Coronary artery (tissue), 2 donors: ENCODE results near the gene VPS33B.

Source experiments
- DNase-seq: peaks from one replicate; pipeline ENCODE4 v3.0.0-alpha.2; 2017; ENCODE audit warnings: low spot score
- H3K27ac ChIP-seq, 2 donors: fragments of 200-600 bp; sonication (generic); one replicate each; pipeline ENCODE4 v1.5.1; 2016 to 2019
- H3K4me3 ChIP-seq: fragments of 200-600 bp; sonication (generic); 2 replicates; pipeline ENCODE4 v1.5.1; 2016; ENCODE audit warnings: mild to moderate bottlenecking, moderate library complexity
- TF ChIP-seq, protein P1 (sequence below): fragments of 200-600 bp; sonication (generic); IDR thresholded peaks from one replicate; pipeline ENCODE4 v1.5.1; 2019; ENCODE audit warnings: antibody characterized with exemption

Gene VPS33B

GRCh38 chr15:90990446-90990845 lies 31.9 kb downstream of the VPS33B start:
- no peak for DNase-seq
- TF ChIP-seq, protein P1, sequence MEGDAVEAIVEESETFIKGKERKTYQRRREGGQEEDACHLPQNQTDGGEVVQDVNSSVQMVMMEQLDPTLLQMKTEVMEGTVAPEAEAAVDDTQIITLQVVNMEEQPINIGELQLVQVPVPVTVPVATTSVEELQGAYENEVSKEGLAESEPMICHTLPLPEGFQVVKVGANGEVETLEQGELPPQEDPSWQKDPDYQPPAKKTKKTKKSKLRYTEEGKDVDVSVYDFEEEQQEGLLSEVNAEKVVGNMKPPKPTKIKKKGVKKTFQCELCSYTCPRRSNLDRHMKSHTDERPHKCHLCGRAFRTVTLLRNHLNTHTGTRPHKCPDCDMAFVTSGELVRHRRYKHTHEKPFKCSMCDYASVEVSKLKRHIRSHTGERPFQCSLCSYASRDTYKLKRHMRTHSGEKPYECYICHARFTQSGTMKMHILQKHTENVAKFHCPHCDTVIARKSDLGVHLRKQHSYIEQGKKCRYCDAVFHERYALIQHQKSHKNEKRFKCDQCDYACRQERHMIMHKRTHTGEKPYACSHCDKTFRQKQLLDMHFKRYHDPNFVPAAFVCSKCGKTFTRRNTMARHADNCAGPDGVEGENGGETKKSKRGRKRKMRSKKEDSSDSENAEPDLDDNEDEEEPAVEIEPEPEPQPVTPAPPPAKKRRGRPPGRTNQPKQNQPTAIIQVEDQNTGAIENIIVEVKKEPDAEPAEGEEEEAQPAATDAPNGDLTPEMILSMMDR: no peak
- H3K27ac ChIP-seq: no peak overlapping the region
- no peak overlapping the region for H3K4me3 ChIP-seq

- no peak overlapping the region for H3K4me3 ChIP-seq
- TF ChIP-seq, protein P1: no peak
- no peak for DNase-seq
- no peak overlapping the region for H3K27ac ChIP-seq
Observed at GRCh38 chr15:90989040-90989768, 33.2 kb downstream of the VPS33B start.

DNA sequence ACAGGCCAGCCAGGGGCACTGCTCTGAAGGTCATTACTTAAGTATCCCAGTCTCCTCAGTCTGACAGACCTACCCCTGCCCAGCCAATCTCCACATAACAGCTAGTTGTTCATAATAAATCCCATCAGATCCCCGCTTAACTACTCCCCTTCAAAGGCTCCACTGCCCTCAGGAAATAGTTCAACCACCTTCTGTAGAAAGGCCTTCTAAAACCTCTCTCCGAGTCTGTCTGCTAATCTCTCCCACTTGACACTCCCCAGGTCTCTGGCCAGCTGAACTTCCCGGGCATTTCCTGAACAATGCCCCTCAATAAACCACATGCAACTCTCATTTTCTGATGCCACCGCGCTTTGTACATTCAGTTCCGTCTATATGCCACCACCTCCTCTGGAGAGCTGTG lies 34.1 kb downstream of the VPS33B start:
- Histone ChIP-seq H3K27ac (no peak overlapping the region), H3K4me3 (no peak overlapping the region)
- no peak for DNase-seq
- TF ChIP-seq, protein P1: no peak

GRCh38 chr15:90987561-90988141 lies 34.7 kb downstream of the VPS33B start:
- TF ChIP-seq, protein P1: no peak
- Histone ChIP-seq H3K27ac (no peak overlapping the region), H3K4me3 (no peak overlapping the region)
- no peak for DNase-seq

DNA sequence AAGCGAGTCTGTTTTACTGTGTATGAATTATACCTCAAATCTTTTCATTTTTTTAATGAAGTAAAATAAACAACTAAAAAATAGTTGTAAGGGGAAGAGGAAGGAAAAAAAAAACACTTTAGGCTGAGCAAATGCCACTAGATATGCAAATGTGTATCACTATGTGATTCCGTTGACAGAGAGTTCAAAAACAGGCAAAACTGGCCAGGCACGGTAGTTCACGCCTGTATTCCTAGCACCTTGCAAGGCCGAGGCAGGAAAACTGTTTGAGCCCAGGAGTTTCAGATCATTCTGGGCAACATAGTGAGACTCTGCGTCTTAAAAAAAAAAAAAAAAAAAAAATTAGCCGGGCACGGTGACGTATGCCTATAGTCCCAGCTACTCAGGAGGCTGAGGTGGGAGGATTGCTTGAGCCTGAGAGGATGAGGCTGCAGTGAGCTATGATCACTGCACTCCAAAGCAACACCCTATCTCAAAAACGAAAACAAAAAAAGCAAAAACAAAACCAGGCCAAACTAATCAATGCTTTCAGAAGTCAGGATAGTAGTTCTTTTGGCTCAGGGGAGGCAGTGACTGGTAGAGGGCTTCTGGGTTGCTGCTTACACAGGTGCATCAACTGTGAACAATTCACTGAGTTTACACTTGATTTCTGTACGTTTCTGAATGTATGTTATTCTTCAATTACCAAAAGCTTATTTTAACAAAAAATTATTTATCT lies 35.4 kb downstream of the VPS33B start:
- no peak for DNase-seq
- Histone ChIP-seq H3K27ac (no peak overlapping the region), H3K4me3 (no peak overlapping the region)
- TF ChIP-seq, protein P1: no peak

DNA sequence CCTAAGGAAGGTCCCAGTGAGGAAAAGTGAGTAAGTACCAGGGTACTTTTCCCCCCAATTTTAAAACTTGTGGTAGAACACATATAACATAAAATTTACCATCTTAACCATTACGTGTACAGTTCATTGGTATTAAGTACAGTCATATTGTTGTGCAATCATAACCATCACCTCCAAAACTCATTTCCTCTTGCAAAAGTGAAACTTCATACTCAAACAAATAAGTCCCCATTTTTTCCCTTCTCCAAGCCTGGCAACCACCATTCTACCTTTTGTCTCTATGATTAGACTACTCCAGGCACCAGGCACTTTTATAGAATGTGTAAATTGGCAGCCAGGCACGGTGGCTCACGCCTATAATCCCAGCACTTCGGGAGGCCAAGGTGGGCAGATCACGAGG lies 40.3 kb downstream of the VPS33B start:
- H3K4me3 ChIP-seq: no peak overlapping the region
- no peak for DNase-seq
- TF ChIP-seq, protein P1: no peak
- no peak overlapping the region for H3K27ac ChIP-seq
